Body of pancreas (tissue), 4 donors: ENCODE data around the gene ZEB1.

Experiments used
- CTCF ChIP-seq, 7 experiments: fragments of 450-650 bp in 4 of 7; fragments of 200-600 bp in 3 of 7; sonication (generic) in 3 of 7; IDR thresholded peaks; one replicate each; pipeline ENCODE4 v1.5.1; 2016 to 2019; ENCODE audit warnings: antibody characterized with exemption in 7 of 7
- POLR2A ChIP-seq, 3 donors: fragments of 450-650 bp; IDR thresholded peaks; one replicate each; pipeline ENCODE4 v1.6.1; 2016; ENCODE audit warnings: antibody characterized with exemption in 3 of 3, mild to moderate bottlenecking in 2 of 3

GRCh38 chr10:31381766-31382316, 62.8 kb downstream of the ZEB1 start:
- TF ChIP-seq CTCF (IDR thresholded peaks at IDR 0.05) (no peak), POLR2A (IDR thresholded peaks at IDR 0.05) (no peak)
